IPS-NIHi7 (cell line): ENCODE results near the gene NPTXR.

ENCODE experiments used
- DNase-seq: peaks from one replicate; pipeline ENCODE4 v3.0.0; 2012; ENCODE audit warnings: mixed read lengths; ENCODE audit errors: extremely low spot score

Gene NPTXR

GRCh38 chr22:38853196-38853651, 9.4 kb upstream of the NPTXR start:
- DNase-seq, result no peak

- DNase-seq, result no peak
Measured at GRCh38 chr22:38852522-38852921, 8.7 kb upstream of the NPTXR start.

- no peak for DNase-seq
Measured at GRCh38 chr22:38850941-38851849, 7.4 kb upstream of the NPTXR start.

GRCh38 chr22:38850399-38850798, 6.6 kb upstream of the NPTXR start:
- no peak for DNase-seq

GRCh38 chr22:38849811-38850210, 6.0 kb upstream of the NPTXR start:
- DNase-seq, result no peak

- DNase-seq, result no peak
Measured at GRCh38 chr22:38846412-38846811, 2.6 kb upstream of the NPTXR start.

GRCh38 chr22:38845004-38845740, 1.3 kb upstream of the NPTXR start:
- DNase-seq, result no peak

GRCh38 chr22:38844315-38845003, 631 bp upstream of the NPTXR start:
- no peak for DNase-seq

- DNase-seq, result peak; percentile 73
Measured at GRCh38 chr22:38843201-38843656, 599 bp downstream of the NPTXR start.

GRCh38 chr22:38842512-38843200, 1.2 kb downstream of the NPTXR start:
- DNase-seq, result no peak

- DNase-seq, result no peak
Measured at GRCh38 chr22:38841635-38842034, 2.2 kb downstream of the NPTXR start.

- DNase-seq, result no peak
Measured at GRCh38 chr22:38841211-38841610, 2.6 kb downstream of the NPTXR start.

GRCh38 chr22:38840129-38840528, 3.7 kb downstream of the NPTXR start:
- DNase-seq, result no peak

GRCh38 chr22:38839686-38840085, 4.1 kb downstream of the NPTXR start:
- DNase-seq, result no peak

- DNase-seq, result no peak
Measured at GRCh38 chr22:38837414-38837928, 6.4 kb downstream of the NPTXR start.

- no peak for DNase-seq
Measured at GRCh38 chr22:38835888-38836301, 7.9 kb downstream of the NPTXR start.

- DNase-seq, result no peak
Measured at GRCh38 chr22:38834991-38835390, 8.8 kb downstream of the NPTXR start.

- DNase-seq, result no peak
Measured at GRCh38 chr22:38834215-38834953, 9.4 kb downstream of the NPTXR start.

- DNase-seq, result no peak
Measured at GRCh38 chr22:38833061-38833460, 10.8 kb downstream of the NPTXR start.
